K562 (cell line): Measurements from ENCODE around the gene TNFRSF6B. TPM values are rescaled to one million over a fixed set of nuclear protein-coding genes. Genes with fewer than 3 reads are reported as not detected.

Experiments
- ATAC-seq: fragments of 200-7000 bp; cut with Tn5 transposase; 3 replicates; pipeline ENCODE4 v1.9.1; 2020; ENCODE audit warnings: moderate library complexity
- BruUV-seq: library from RNA; stranded (reverse); fragments of 400-500 nt; replicated peaks from 2 replicates; lab custom pipeline; 2021; lab: Mats Ljungman, UMichigan
- CTCF ChIA-PET: fragments of 300-600 bp; formaldehyde crosslinking; extraction: SDS; loops from one replicate; lab custom pipeline; 2021; ENCODE audit warnings: low intra/inter-chr PET ratio; lab: Yijun Ruan, JAX
- POLR2A ChIA-PET: fragments of 300-600, 350-650 bp; sonication (Branson Sonifier 250); formaldehyde crosslinking; extraction: SDS; loops from one replicate; lab custom pipeline; 2021; ENCODE audit warnings: antibody characterized with exemption, inconsistent platforms; lab: Yijun Ruan, JAX
- DNase-seq, 4 experiments: peaks; one replicate each; pipeline versions ENCODE4 v3.0.0 to v3.0.0-alpha.2; 2011 to 2018; ENCODE audit warnings: low spot score in 3 of 4, mixed read lengths in 3 of 4; ENCODE audit errors: extremely low read depth in 1 of 4
- FAIRE-seq: peaks from 2 replicates; lab custom pipeline; 2011; peaks lifted over from hg19 to GRCh38; lab: Jason Lieb, UNC
- H2AFZ ChIP-seq: 2 replicates; pipeline ENCODE4 v1.6.0; 2011; ENCODE audit warnings: low read depth, low read length, control low read depth, inconsistent platforms
- H3K27ac ChIP-seq: fragments of 200-600 bp; 3 replicates; pipeline ENCODE4 v1.8.0; 2011; ENCODE audit warnings: low read depth, mild to moderate bottlenecking, control low read depth, inconsistent platforms, low read length, moderate library complexity, mixed read lengths; ENCODE audit errors: extremely low read depth
- H3K27me3 ChIP-seq, 2 experiments: fragments of 300-600 bp in 1 of 2; 2 replicates in 1 of 2; 3 replicates in 1 of 2; pipeline versions ENCODE4 v1.6.0 to v1.8.0; 2011; ENCODE audit warnings: inconsistent platforms in 2 of 2, low read length in 2 of 2, mild to moderate bottlenecking in 1 of 2, mixed read lengths in 1 of 2, moderate library complexity in 1 of 2; ENCODE audit not compliant: control insufficient read depth in 2 of 2, insufficient read depth in 2 of 2
- H3K36me3 ChIP-seq: fragments of 300-600 bp; 3 replicates; pipeline ENCODE4 v1.8.0; 2011; ENCODE audit warnings: mild to moderate bottlenecking, low read length, inconsistent platforms; ENCODE audit not compliant: control insufficient read depth, insufficient read depth
- H3K4me1 ChIP-seq, 2 experiments: fragments of 200-600 bp in 1 of 2; replicated peaks in 1 of 2; 2 replicates in 1 of 2; 3 replicates in 1 of 2; pipeline versions ENCODE4 v1.5.1 to v1.8.0; 2011; ENCODE audit warnings: inconsistent platforms in 2 of 2, low read length in 2 of 2, mild to moderate bottlenecking in 1 of 2, mixed read lengths in 1 of 2, moderate library complexity in 1 of 2; ENCODE audit not compliant: control insufficient read depth in 2 of 2, insufficient read depth in 2 of 2
- H3K4me2 ChIP-seq: 2 replicates; pipeline ENCODE4 v1.6.1; 2011; ENCODE audit warnings: low read length, control low read depth, inconsistent platforms, mixed read lengths; ENCODE audit not compliant: insufficient read depth
- H3K4me3 ChIP-seq: fragments of 200-600 bp; sonication (generic), shearing (Covaris generic); 2 replicates; pipeline ENCODE4 v1.5.1; 2016; ENCODE audit warnings: control low read depth, inconsistent platforms
- H3K79me2 ChIP-seq: fragments of 200-600 bp; 3 replicates; pipeline ENCODE4 v1.8.0; 2011; ENCODE audit warnings: low read length, inconsistent platforms; ENCODE audit not compliant: control insufficient read depth, insufficient read depth
- H3K9ac ChIP-seq, 2 experiments: 2 replicates each; pipeline versions ENCODE4 v1.6.0 to v1.6.1; 2011; ENCODE audit warnings: low read depth in 2 of 2, low read length in 2 of 2, control low read depth in 1 of 2, inconsistent platforms in 1 of 2, mild to moderate bottlenecking in 1 of 2, mixed read lengths in 1 of 2; ENCODE audit not compliant: insufficient read depth in 1 of 2
- H3K9me1 ChIP-seq: one replicate; pipeline ENCODE4 v1.6.0; 2011; ENCODE audit warnings: inconsistent platforms, mild to moderate bottlenecking, low read length, moderate library complexity; ENCODE audit not compliant: control insufficient read depth, insufficient read depth
- H3K9me3 ChIP-seq: replicated peaks from 2 replicates; pipeline ENCODE4 v1.5.1; 2011; ENCODE audit warnings: low read depth, low read length, inconsistent platforms; ENCODE audit not compliant: control insufficient read depth, insufficient read depth
- H4K20me1 ChIP-seq: replicated peaks from 2 replicates; pipeline ENCODE4 v1.6.1; 2011; ENCODE audit warnings: low read length, inconsistent platforms, mixed read lengths; ENCODE audit not compliant: control insufficient read depth, insufficient read depth
- EGR1 ChIP-seq: fragments of 450-650 bp; conservative IDR thresholded peaks from 2 replicates; pipeline ENCODE4 v1.6.1; 2017; ENCODE audit warnings: mild to moderate bottlenecking
- FOSL1 ChIP-seq: fragments of 200-800 bp; sonication (Bioruptor generic); conservative IDR thresholded peaks from 2 replicates; pipeline ENCODE4 v1.6.1; 2016; ENCODE audit warnings: missing genetic modification characterization, missing compliant biosample characterization
- NBN ChIP-seq: fragments of 450-650 bp; IDR thresholded peaks from 2 replicates; pipeline ENCODE4 v1.6.1; 2016; ENCODE audit warnings: low read depth, mild to moderate bottlenecking
- NR2C1 ChIP-seq, 2 experiments: fragments of 450-650 bp; IDR thresholded peaks; 2 replicates each; pipeline ENCODE4 v1.6.1; 2017; ENCODE audit warnings: mild to moderate bottlenecking in 2 of 2, antibody characterized with exemption in 1 of 2, inconsistent platforms in 1 of 2, missing compliant biosample characterization in 1 of 2, missing genetic modification characterization in 1 of 2
- POLR2A ChIP-seq: fragments of 450-650 bp; conservative IDR thresholded peaks from 2 replicates; pipeline ENCODE4 v1.6.1; 2016
- POLR2G ChIP-seq: fragments of 200-400 bp; formaldehyde crosslinking; IDR thresholded peaks from 2 replicates; pipeline ENCODE4 v1.6.1; 2017; ENCODE audit warnings: low read depth, mild to moderate bottlenecking, antibody characterized with exemption, low read length, moderate library complexity
- RBFOX2 ChIP-seq: fragments of 200-400 bp; formaldehyde crosslinking; IDR thresholded peaks from 2 replicates; pipeline ENCODE4 v1.6.1; 2017; ENCODE audit warnings: low read depth, mild to moderate bottlenecking, low read length, moderate library complexity
- TFAP4 ChIP-seq: sonication (generic); formaldehyde crosslinking; IDR thresholded peaks from 2 replicates; pipeline ENCODE4 v1.8.0; 2022; ENCODE audit warnings: missing genetic modification reagents, mild to moderate bottlenecking, moderate library complexity, borderline replicate concordance
- WGBS: fragments of 100-300 bp; shearing (Covaris generic); methylation state at CpG from one replicate; pipeline ENCODE4 v1.1.6; 2016; ENCODE audit warnings: low coverage, mixed read lengths; ENCODE audit not compliant: insufficient coverage; ENCODE audit errors: missing lambda C conversion rate; 5-methylcytosine and 5-hydroxymethylcytosine counted together
- in situ Hi-C: fragments of 300-500 bp; cut with MboI; formaldehyde crosslinking; loops from 4 replicates; pipeline ENCODE4 v1.15.0; 2018; ENCODE audit warnings: inconsistent platforms, mixed read lengths
- intact Hi-C: fragments of 100-400 bp; cut with micrococcal nuclease; formaldehyde crosslinking; loops from 2 replicates; pipeline ENCODE4 v1.14.2; 2022
- polyA plus RNA-seq, 8 experiments: library from polyadenylated mRNA; depleted of rRNA in 4 of 8; stranded (reverse) in 5 of 8; unstranded in 3 of 8; fragments of >200 nt; fragmentation: Nextera tagmentation in 2 of 8; fragmentation: Illumina TruSeq in 1 of 8; extraction: Ambion mirVana in 2 of 8; extraction: Trizol in 1 of 8; gene quantifications; 2 replicates each; pipeline versions ENCODE4 v1.2.1 to v1.2.3, GENCODE V29; 2011 to 2014; ENCODE audit warnings: inconsistent platforms in 1 of 8, missing spikeins in 1 of 8
- total RNA-seq, 7 experiments: library from RNA; depleted of rRNA in 6 of 7; stranded (reverse); fragments of >200 nt in 6 of 7; fragmentation: Illumina TruSeq in 2 of 7; extraction: Trizol in 2 of 7; gene quantifications; 2 replicates each; pipeline versions ENCODE4 v1.2.1 to v1.2.3, GENCODE V29; 2011 to 2021; ENCODE audit warnings: low replicate concordance in 1 of 7
- TF ChIP-seq, protein P1 (sequence below): fragments of 450-650 bp; IDR thresholded peaks from 2 replicates; pipeline ENCODE4 v1.6.1; 2017; ENCODE audit warnings: mild to moderate bottlenecking, moderate library complexity

TNFRSF6B gene
- total and polyA plus RNA-seq, 9 of the 15 experiments (the other 6 are each of a cell fraction or from before 2014, with no cell fraction given), result 0.10 to 3.5 (median 0.32) TPM; not detected in 6

DNA sequence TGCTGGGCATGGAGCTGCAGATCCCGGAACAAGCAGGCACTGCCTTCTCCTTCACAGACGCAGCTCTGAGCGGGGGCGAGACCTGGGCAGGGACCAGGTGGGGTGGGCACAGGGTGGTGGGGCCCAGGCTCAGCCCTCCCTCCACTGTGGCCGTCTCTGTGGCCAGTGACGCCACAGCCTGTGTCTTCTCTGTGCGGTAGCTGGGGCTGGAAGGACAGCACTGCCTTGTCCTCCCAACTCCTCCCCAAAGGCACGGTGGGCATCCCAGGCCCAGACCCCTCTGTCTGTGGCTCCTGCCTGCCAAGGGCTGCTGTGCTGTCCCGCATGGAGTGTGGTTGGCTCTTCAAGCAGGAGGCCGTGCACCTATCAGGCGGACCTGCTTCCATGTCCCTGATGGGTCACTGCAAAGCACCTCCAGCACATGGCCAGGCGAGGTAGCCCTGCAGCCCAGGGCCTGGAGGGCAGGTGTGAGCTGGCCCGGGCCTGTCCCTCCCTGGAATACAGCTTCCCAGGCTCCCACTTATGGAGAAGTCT lies 14.8 kb upstream of the TNFRSF6B start:
- Histone ChIP-seq H3K27me3 (no peaks in the 10 kb centered on the region), H3K4me2 (no peak overlapping the region), H3K9me1 (no peaks in the 10 kb centered on the region), H2AFZ (no peak overlapping the region), H3K4me1 (peaks cover 4 to 47% of the 10 kb centered on the region in 2 experiments), H3K36me3 (peaks cover 64% of the 10 kb centered on the region; the same call in 2 of the 3 replicates), H3K9ac (peak overlapping the region in 1 of 2 experiments; percentile 53; a peak in 1 of 4 replicates), H3K4me3 (no peak overlapping the region), H3K79me2 (no peaks in the 10 kb centered on the region), H3K9me3 (no peaks in the 10 kb centered on the region), H3K27ac (no peak overlapping the region), H4K20me1 (no peaks in the 10 kb centered on the region)
- CTCF ChIA-PET, result no interaction called here
- in situ Hi-C loops, result no loop called here
- TF ChIP-seq POLR2G, result peak; percentile 58; the same call in 1 of the 2 replicates
- no peak for TF ChIP-seq NBN
- peak; percentile 32; the same call in 1 of the 2 replicates for TF ChIP-seq RBFOX2
- TF ChIP-seq POLR2A, result peak; percentile 40; the same call in 1 of the 2 replicates
- FAIRE-seq, result no peak
- no TSS peak for BruUV-seq
- no peak for DNase-seq
- intact Hi-C loops, result no loop called here
- no peak for ATAC-seq
- POLR2A ChIA-PET, result interaction anchor here (0.7 to 2.1 kb wide), 4 partner anchors 10 to 54 kb away, joined by 3 to 7 read pairs (median 5); partner anchors contain the start of gene RTEL1
- WGBS, result 86% methylated on average over 9 of the region's 13 CpGs

GRCh38 chr20:63682384-63683139 lies 13.9 kb upstream of the TNFRSF6B start:
- H3K27ac ChIP-seq, result no peak overlapping the region
- in situ Hi-C loops, result no loop called here
- no TSS peak for BruUV-seq
- H2AFZ ChIP-seq, result no peak overlapping the region
- ATAC-seq, result peak; percentile 13; the same call in 2 of the 3 replicates
- H4K20me1 ChIP-seq, result no peaks in the 10 kb centered on the region
- no peaks in the 10 kb centered on the region for H3K9me1 ChIP-seq
- peaks cover 57% of the 10 kb centered on the region; the same call in 2 of the 3 replicates for H3K36me3 ChIP-seq
- no peaks in the 10 kb centered on the region for H3K27me3 ChIP-seq
- CTCF ChIA-PET, result no interaction called here
- H3K4me1 ChIP-seq, result peaks cover 9 to 56% of the 10 kb centered on the region in 2 experiments
- FAIRE-seq, result no peak
- POLR2A ChIA-PET, result interaction anchor here (0.6 to 2.1 kb wide), 7 partner anchors 9 to 398 kb away, joined by 3 to 7 read pairs (median 3); no protein-coding TSS in a partner anchor
- no peaks in the 10 kb centered on the region for H3K9me3 ChIP-seq
- intact Hi-C loops, result no loop called here
- H3K9ac ChIP-seq, result peak overlapping the region in 1 of 2 experiments; percentile 78; a peak in 2 of 4 replicates
- no peak for DNase-seq
- H3K4me3 ChIP-seq, result no peak overlapping the region
- 75% methylated on average over 17 of the region's 22 CpGs for WGBS
- H3K4me2 ChIP-seq, result no peak overlapping the region
- no peaks in the 10 kb centered on the region for H3K79me2 ChIP-seq
- TF ChIP-seq NR2C1 (IDR thresholded peaks at IDR 0.05) (no peak), NR2C1 (tag; IDR thresholded peaks at IDR 0.05) (no peak), EGR1 (peak; percentile 27; the same call in 1 of the 2 replicates), POLR2G (peak; percentile 69), FOSL1 (tag) (peak; percentile 30; the same call in 1 of the 2 replicates), TFAP4 (CRISPR knock-in tag) (peak; percentile 40; the same call in 1 of the 2 replicates)
- TF ChIP-seq, protein P1, sequence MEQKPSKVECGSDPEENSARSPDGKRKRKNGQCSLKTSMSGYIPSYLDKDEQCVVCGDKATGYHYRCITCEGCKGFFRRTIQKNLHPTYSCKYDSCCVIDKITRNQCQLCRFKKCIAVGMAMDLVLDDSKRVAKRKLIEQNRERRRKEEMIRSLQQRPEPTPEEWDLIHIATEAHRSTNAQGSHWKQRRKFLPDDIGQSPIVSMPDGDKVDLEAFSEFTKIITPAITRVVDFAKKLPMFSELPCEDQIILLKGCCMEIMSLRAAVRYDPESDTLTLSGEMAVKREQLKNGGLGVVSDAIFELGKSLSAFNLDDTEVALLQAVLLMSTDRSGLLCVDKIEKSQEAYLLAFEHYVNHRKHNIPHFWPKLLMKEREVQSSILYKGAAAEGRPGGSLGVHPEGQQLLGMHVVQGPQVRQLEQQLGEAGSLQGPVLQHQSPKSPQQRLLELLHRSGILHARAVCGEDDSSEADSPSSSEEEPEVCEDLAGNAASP, result no peak
